GM18870 (cell line): Measurements from ENCODE around the gene BHMT2.

ENCODE experiments used
- ATAC-seq: cut with Tn5 transposase; IDR thresholded peaks from one replicate; pipeline ENCODE4 v1.9.1; 2021; ENCODE audit warnings: moderate library complexity; ENCODE audit not compliant: unreplicated experiment

BHMT2 gene

GRCh38 chr5:79069488-79070349 is at the start of gene BHMT2, which contains the start of gene DMGDH:
Gene BHMT2, plus strand, starts transcription at chr5:79069767. Its CDS starts 16 bp downstream, at chr5:79069783.
Gene DMGDH, minus strand, starts transcription at chr5:79069674. Its CDS starts 54 bp downstream, at chr5:79069620.
- ATAC-seq = no peak

- no peak for ATAC-seq
These were observed 48.6 kb upstream of the BHMT2 start for GRCh38 chr5:79020861-79021561.

- no peak for ATAC-seq
These were observed 47.8 kb upstream of the BHMT2 start for GRCh38 chr5:79021753-79022152.

GRCh38 chr5:79022771-79023170 is 46.8 kb upstream of the BHMT2 start:
- no peak for ATAC-seq

- no peak for ATAC-seq
These were observed 46.2 kb upstream of the BHMT2 start for GRCh38 chr5:79023348-79023747.

- ATAC-seq = no peak
These were observed 45.6 kb upstream of the BHMT2 start for GRCh38 chr5:79023947-79024346.

- ATAC-seq = no peak
These were observed 44.5 kb upstream of the BHMT2 start for GRCh38 chr5:79025054-79025472.

GRCh38 chr5:79030663-79031484 is 38.7 kb upstream of the BHMT2 start:
- ATAC-seq = no peak

- no peak for ATAC-seq
These were observed 38.1 kb upstream of the BHMT2 start for GRCh38 chr5:79031485-79031867.

GRCh38 chr5:79032031-79032695 is 37.4 kb upstream of the BHMT2 start:
- ATAC-seq = no peak

GRCh38 chr5:79032782-79033181 is 36.8 kb upstream of the BHMT2 start:
- ATAC-seq = no peak

GRCh38 chr5:79035237-79035636 is 34.3 kb upstream of the BHMT2 start:
- no peak for ATAC-seq

- no peak for ATAC-seq
These were observed 32.8 kb upstream of the BHMT2 start for GRCh38 chr5:79036769-79037168.

GRCh38 chr5:79042188-79042587 is 27.4 kb upstream of the BHMT2 start:
- no peak for ATAC-seq

GRCh38 chr5:79047199-79047598 is 22.4 kb upstream of the BHMT2 start:
- ATAC-seq = no peak

GRCh38 chr5:79048437-79048836 is 21.1 kb upstream of the BHMT2 start:
- no peak for ATAC-seq

GRCh38 chr5:79050498-79050897 is 19.1 kb upstream of the BHMT2 start:
- no peak for ATAC-seq

- ATAC-seq = no peak
These were observed 16.2 kb upstream of the BHMT2 start for GRCh38 chr5:79053321-79053720.

GRCh38 chr5:79055017-79055416 is 14.6 kb upstream of the BHMT2 start:
- no peak for ATAC-seq

- no peak for ATAC-seq
These were observed 12.7 kb upstream of the BHMT2 start for GRCh38 chr5:79056847-79057246.

GRCh38 chr5:79059674-79060073 is 9.9 kb upstream of the BHMT2 start:
- ATAC-seq = no peak
